HEK293T (cell line): Measurements from ENCODE around the gene SYNGR1.
A peak's percentile ranks its signal among the peaks of the same experiment; 100 is the strongest.

ENCODE experiments used
- BHLHE40 ChIP-seq: fragments of 450-650 bp; IDR thresholded peaks from 2 replicates; pipeline ENCODE4 v1.6.1; 2016; ENCODE audit warnings: mild to moderate bottlenecking, moderate library complexity, borderline replicate concordance
- CTBP1 ChIP-seq: fragments of 450-650 bp; IDR thresholded peaks from 2 replicates; pipeline ENCODE4 v1.6.1; 2016; ENCODE audit warnings: borderline replicate concordance
- FOXA1 ChIP-seq: fragments of 450-650 bp; IDR thresholded peaks from 2 replicates; pipeline ENCODE4 v1.6.1; 2016; ENCODE audit warnings: mild to moderate bottlenecking
- FOXK2 ChIP-seq: fragments of 450-650 bp; IDR thresholded peaks from 2 replicates; pipeline ENCODE4 v1.6.1; 2016; ENCODE audit warnings: mild to moderate bottlenecking
- FOXM1 ChIP-seq: fragments of 450-650 bp; IDR thresholded peaks from 2 replicates; pipeline ENCODE4 v1.6.1; 2017; ENCODE audit warnings: mild to moderate bottlenecking, borderline replicate concordance
- NFRKB ChIP-seq: fragments of 450-650 bp; IDR thresholded peaks from 2 replicates; pipeline ENCODE4 v1.6.1; 2016; ENCODE audit warnings: mild to moderate bottlenecking, moderate library complexity
- PKNOX1 ChIP-seq: fragments of 450-650 bp; IDR thresholded peaks from 2 replicates; pipeline ENCODE4 v1.6.1; 2016
- SP1 ChIP-seq: fragments of 450-650 bp; IDR thresholded peaks from 2 replicates; pipeline ENCODE4 v1.6.1; 2017
- TARDBP ChIP-seq: fragments of 450-650 bp; IDR thresholded peaks from 2 replicates; pipeline ENCODE4 v1.6.1; 2016
- ZNF384 ChIP-seq: fragments of 450-650 bp; IDR thresholded peaks from 2 replicates; pipeline ENCODE4 v1.6.1; 2016

DNA sequence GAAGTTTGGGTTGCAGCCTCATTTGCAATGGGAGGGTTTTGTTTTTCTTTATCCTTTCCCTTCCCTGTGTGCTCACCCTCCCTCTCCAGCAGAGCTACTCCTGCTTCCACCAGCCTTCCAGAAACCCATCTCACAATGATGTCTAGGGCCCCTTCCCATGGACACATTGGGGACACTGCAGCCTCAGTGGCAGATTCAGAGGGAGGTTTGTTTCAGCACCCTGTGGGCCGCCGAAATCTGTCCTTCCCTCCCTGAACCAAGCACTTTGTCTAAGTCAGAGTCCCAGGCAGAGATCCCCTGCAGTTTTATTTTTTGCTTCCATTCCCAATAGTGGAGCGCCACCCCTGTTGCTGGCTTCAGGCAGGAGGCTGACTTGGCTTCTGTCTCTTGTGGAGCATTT lies 8.6 kb upstream of the SYNGR1 start:
- TF ChIP-seq TARDBP, result no peak
- TF ChIP-seq FOXA1, result no peak
- TF ChIP-seq SP1, result no peak
- TF ChIP-seq BHLHE40, result no peak
- TF ChIP-seq FOXM1, result no peak
- no peak for TF ChIP-seq ZNF384
- no peak for TF ChIP-seq FOXK2
- TF ChIP-seq PKNOX1, result peak; percentile 33; the same call in 1 of the 2 replicates
- no peak for TF ChIP-seq NFRKB
- no peak for TF ChIP-seq CTBP1
